Muscle of arm (tissue), 12 donors: Measurements from ENCODE around the gene KIF20A. TPM values are rescaled to one million over a fixed set of nuclear protein-coding genes. Genes with fewer than 3 reads are reported as not detected.
"Not testable (repeated sequence)": the region's sequence is repeated elsewhere in the genome, so short reads cannot be mapped to it uniquely, and the experiment has no call there.

Experiments used
- DNase-seq: peaks from one replicate; pipeline ENCODE4 v3.0.0-alpha.2; 2013
- polyA plus RNA-seq, 12 donors: library from polyadenylated mRNA; unstranded; fragments of 120-200 nt; gene quantifications; one replicate each; pipeline ENCODE4 v1.2.1, GENCODE V29; 2013; ENCODE audit not compliant: insufficient read length in 12 of 12

KIF20A gene
- polyA plus RNA-seq, 12 donors, result 14.0 to 39.4 (median 23.2) TPM; not detected in 1

DNA sequence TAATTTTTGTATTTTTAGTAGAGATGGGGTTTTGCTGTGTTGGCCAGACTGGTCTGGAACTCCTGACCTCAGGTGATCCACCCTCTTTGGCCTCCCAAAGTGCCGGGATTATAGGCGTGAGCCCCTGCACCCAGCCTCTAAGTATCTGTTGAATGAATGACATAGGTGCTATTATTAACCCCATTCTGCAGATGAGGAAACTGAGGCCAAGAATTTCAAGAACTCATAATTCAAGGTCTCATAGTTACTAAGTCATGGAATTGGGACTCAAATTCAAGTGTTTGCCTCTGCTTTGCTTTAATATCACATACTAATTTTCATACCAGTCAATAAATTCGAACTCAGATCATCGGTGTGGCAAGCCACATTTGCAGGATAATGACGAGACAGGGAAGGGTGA, 1.9 kb downstream of the KIF20A start:
- no peak for DNase-seq

GRCh38 chr5:138182808-138183207, 3.9 kb downstream of the KIF20A start:
- no peak for DNase-seq

GRCh38 chr5:138186002-138186447, 7.1 kb downstream of the KIF20A start:
- no peak for DNase-seq

GRCh38 chr5:138188626-138189025, 9.7 kb downstream of the KIF20A start:
- DNase-seq, result no peak

DNA sequence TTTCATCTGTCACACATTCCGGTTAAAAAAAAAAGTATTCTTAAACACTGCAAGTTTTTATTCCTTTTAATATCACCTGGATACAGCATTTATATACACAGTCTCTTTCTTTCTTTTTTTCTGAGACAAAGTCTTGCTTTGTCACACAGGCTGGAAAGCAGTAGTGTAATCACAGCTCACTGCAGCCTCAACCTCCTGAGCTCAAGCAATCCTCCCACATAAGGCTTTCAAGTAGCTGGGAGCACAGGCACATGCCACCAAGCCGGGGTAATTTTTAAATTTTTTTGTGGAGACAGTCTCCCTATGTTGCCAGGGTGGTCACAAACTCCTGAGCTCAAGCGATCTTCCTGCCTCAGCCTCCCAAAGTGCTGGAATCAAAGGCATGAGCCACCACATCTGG, 13.9 kb downstream of the KIF20A start:
- no peak for DNase-seq

- not testable (repeated sequence) for DNase-seq
Observed at GRCh38 chr5:138193859-138194258, 14.9 kb downstream of the KIF20A start.

GRCh38 chr5:138210985-138211384, 32.1 kb downstream of the KIF20A start:
- DNase-seq, result no peak

DNA sequence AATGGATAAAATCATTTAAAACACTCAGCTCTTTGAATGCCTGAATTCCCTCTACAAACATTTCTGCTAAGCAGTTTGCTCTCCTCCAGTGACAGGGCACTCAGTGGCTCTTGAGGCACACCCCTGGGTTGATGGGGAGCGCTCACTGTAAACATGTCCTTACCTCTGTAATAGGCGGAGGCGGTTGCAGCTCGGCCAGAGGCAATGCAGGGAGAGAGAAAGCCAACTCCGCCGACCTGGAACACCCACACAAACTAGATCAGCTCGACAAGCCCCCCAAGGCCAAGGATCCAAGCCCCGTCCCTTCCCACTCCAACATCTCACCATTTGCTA, 33.9 kb downstream of the KIF20A start:
- no peak for DNase-seq

GRCh38 chr5:138213161-138214029, 34.5 kb downstream of the KIF20A start, which contains the start of gene CDC23:
Gene CDC23, minus strand, starts transcription at chr5:138213323. Its CDS starts 11 bp downstream, at chr5:138213312.
- DNase-seq, result peak; percentile 98

- DNase-seq, result no peak
Observed at GRCh38 chr5:138216799-138217198, 37.9 kb downstream of the KIF20A start.

- no peak for DNase-seq
Observed at GRCh38 chr5:138223532-138223931, 44.6 kb downstream of the KIF20A start.

DNA sequence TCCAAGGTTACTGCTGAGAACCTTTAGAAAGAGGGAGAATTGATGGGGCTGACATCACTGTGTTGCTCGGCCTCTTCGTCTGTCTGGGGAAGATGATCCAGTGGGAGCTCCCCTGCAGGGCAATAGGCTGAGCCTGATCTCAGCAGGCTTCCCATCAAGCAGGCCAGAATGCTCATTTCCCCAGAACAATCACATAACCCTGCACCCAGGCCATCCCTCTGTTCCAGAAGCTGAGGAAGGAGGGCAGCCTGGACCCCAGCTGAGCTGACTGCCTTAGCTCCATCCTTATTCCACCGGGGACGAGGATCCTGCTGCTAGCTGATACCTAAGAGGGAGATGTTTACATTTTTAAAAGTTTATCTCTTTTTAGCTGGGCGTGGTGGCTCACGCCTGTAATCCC, 45.8 kb downstream of the KIF20A start:
- no peak for DNase-seq

DNA sequence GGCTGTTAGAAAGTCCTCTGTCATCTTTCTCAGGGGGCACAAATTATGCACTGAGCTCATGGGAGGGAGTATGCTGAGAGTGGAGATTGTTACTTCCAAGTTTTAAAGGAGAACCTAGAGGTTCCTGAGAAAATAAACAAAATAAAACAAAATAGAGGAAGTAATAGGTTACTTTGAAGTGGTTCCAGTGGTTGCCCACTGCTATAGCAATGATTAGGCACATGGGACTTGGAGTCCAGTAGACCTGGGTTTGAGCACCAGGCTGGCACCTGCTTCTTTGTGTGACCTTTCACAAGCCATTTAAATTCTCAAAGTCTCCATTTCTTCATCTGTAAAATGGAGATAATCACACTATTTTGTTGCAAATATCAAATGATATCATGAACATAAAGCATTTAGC, 48.0 kb downstream of the KIF20A start:
- no peak for DNase-seq

GRCh38 chr5:138229387-138229786, 50.5 kb downstream of the KIF20A start:
- no peak for DNase-seq

DNA sequence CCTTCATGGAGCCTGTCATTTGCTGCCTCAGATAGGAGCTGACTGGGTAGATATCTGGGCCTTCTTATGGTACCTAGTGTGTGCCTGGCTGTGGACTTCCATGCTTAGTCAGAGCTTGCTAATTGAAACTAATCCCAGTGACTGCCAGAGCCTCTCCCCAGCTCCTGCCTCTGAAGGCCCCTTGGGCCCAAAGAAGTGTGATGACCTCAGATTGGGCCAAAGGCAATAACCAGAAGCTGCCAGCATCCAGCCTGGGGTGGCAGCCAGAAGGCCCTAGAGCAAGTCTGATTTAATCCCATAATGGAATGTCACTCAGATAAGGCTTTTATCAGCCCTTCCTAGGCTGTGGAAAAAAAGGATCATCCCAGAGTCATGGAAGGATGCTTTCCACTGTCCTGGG, 51.3 kb downstream of the KIF20A start:
- DNase-seq, result no peak

- DNase-seq, result no peak
Observed at GRCh38 chr5:138230981-138231589, 52.2 kb downstream of the KIF20A start.

- no peak for DNase-seq
Observed at GRCh38 chr5:138233280-138233679, 54.4 kb downstream of the KIF20A start.

GRCh38 chr5:138234651-138235050, 55.7 kb downstream of the KIF20A start:
- no peak for DNase-seq

Other genes with a start within 250 kb of the KIF20A start
- 10 to 100 TPM in 11 of 12 donors, not detected in 1; 22.1 to 35.0 (median 25.8) TPM for gene FAM13B, start 146.0 kb upstream of the KIF20A start, polyA plus RNA-seq
- not detected for gene WNT8A, start 95.1 kb upstream of the KIF20A start, polyA plus RNA-seq
- gene NME5, start 39.7 kb upstream of the KIF20A start, polyA plus RNA-seq, result 1 to 10 TPM in 5 of 12 donors, under 1 TPM in 5, not detected in 2; 0.72 to 1.6 (median 1.1) TPM
- gene BRD8, start 482 bp upstream of the KIF20A start, polyA plus RNA-seq, result 10 to 100 TPM in 11 of 12 donors, not detected in 1; 43.5 to 86.9 (median 57.1) TPM
- 10 to 100 TPM in 11 of 12 donors, not detected in 1; 23.0 to 47.7 (median 39.7) TPM for gene CDC23, start 34.2 kb downstream of the KIF20A start, polyA plus RNA-seq
- gene GFRA3, start 95.5 kb downstream of the KIF20A start, polyA plus RNA-seq, result 10 to 100 TPM in 2 of 12 donors, 1 to 10 TPM in 8, not detected in 2; 2.7 to 16.3 (median 5.1) TPM
- 10 to 100 TPM in 1 of 12 donors, 1 to 10 TPM in 10, not detected in 1; 1.9 to 13.0 (median 4.2) TPM for gene CDC25C, start 152.7 kb downstream of the KIF20A start, polyA plus RNA-seq
- gene FAM53C, start 159.2 kb downstream of the KIF20A start, polyA plus RNA-seq, result 10 to 100 TPM in 11 of 12 donors, not detected in 1; 32.5 to 56.7 (median 40.6) TPM
- 10 to 100 TPM in 11 of 12 donors, not detected in 1; 41.3 to 74.2 (median 64.8) TPM for gene KDM3B, start 173.6 kb downstream of the KIF20A start, polyA plus RNA-seq